CD4-positive, CD25-positive, alpha-beta regulatory T cell (primary cell): ENCODE measurements around the gene RNU6-8. TPM values are rescaled to one million over a fixed set of nuclear protein-coding genes. Genes with fewer than 3 reads are reported as not detected.

ENCODE experiments used
- ATAC-seq, 2 donors: fragments of 150-1000 bp; cut with Tn5 transposase; one replicate each; pipeline ENCODE4 v1.10.0; 2021; ENCODE audit warnings: low read depth in 2 of 2, moderate number of reproducible peaks in 2 of 2, moderate library complexity in 1 of 2
- DNase-seq, 3 donors: peaks; one replicate each; pipeline versions ENCODE4 v3.0.0 to v3.0.0-alpha.2; 2012 to 2022; ENCODE audit warnings: mixed read lengths in 1 of 3
- H3K27ac ChIP-seq: one replicate; pipeline ENCODE4 v1.7.0; 2013; ENCODE audit warnings: mild to moderate bottlenecking, low read length; ENCODE audit not compliant: insufficient read depth, poor library complexity, severe bottlenecking
- H3K27me3 ChIP-seq: one replicate; pipeline ENCODE4 v1.7.0; 2013; ENCODE audit warnings: low read length; ENCODE audit not compliant: control insufficient read depth, insufficient read depth
- H3K36me3 ChIP-seq: one replicate; pipeline ENCODE4 v1.7.0; 2013; ENCODE audit warnings: mild to moderate bottlenecking, low read length, moderate library complexity; ENCODE audit not compliant: control insufficient read depth, insufficient read depth
- H3K4me1 ChIP-seq: 2 replicates; pipeline ENCODE4 v1.7.0; 2013; ENCODE audit warnings: mild to moderate bottlenecking, low read length; ENCODE audit not compliant: insufficient read depth, control insufficient read depth, poor library complexity, severe bottlenecking
- H3K4me3 ChIP-seq: one replicate; pipeline ENCODE4 v1.7.0; 2013; ENCODE audit warnings: low read depth, mild to moderate bottlenecking, low read length, moderate library complexity
- H3K9me3 ChIP-seq, 2 experiments: 1 replicate in 1 of 2; 2 replicates in 1 of 2; pipeline ENCODE4 v1.7.0; 2013; ENCODE audit warnings: low read length in 2 of 2, mild to moderate bottlenecking in 1 of 2, moderate library complexity in 1 of 2; ENCODE audit not compliant: control insufficient read depth in 2 of 2
- H3K27ac Mint-ChIP-seq, 3 donors: one replicate each; pipeline ENCODE4 v1.8.0; 2020 to 2022; ENCODE audit warnings: mild to moderate bottlenecking in 3 of 3, mixed read lengths in 3 of 3, moderate library complexity in 2 of 3
- H3K27me3 Mint-ChIP-seq: one replicate; pipeline ENCODE4 v1.8.0; 2022; ENCODE audit warnings: mild to moderate bottlenecking, mixed read lengths
- H3K36me3 Mint-ChIP-seq: one replicate; pipeline ENCODE4 v1.8.0; 2020; ENCODE audit warnings: mixed read lengths
- H3K4me1 Mint-ChIP-seq, 4 donors: one replicate each; pipeline ENCODE4 v1.8.0; 2020 to 2022; ENCODE audit warnings: mixed read lengths in 4 of 4, mild to moderate bottlenecking in 1 of 4
- H3K4me3 Mint-ChIP-seq, 4 donors: one replicate each; pipeline ENCODE4 v1.8.0; 2020 to 2022; ENCODE audit warnings: mild to moderate bottlenecking in 4 of 4, mixed read lengths in 4 of 4, moderate library complexity in 3 of 4
- H3K9me3 Mint-ChIP-seq, 7 donors: one replicate each; pipeline ENCODE4 v1.8.0; 2020 to 2022; ENCODE audit warnings: mixed read lengths in 7 of 7, mild to moderate bottlenecking in 3 of 7, moderate library complexity in 2 of 7
- polyA plus RNA-seq, 4 donors: library from polyadenylated mRNA; unstranded; fragments of 300-500 nt; fragmentation: Illumina TruSeq; gene quantifications; one replicate each; pipeline ENCODE4 v1.2.3, GENCODE V29; 2021
- total RNA-seq: library from RNA; stranded (reverse); gene quantifications from one replicate; pipeline ENCODE4 v1.2.3, GENCODE V29; 2022

RNU6-8 gene
- total and polyA plus RNA-seq, 5 donors from 2014 or later = not detected

DNA sequence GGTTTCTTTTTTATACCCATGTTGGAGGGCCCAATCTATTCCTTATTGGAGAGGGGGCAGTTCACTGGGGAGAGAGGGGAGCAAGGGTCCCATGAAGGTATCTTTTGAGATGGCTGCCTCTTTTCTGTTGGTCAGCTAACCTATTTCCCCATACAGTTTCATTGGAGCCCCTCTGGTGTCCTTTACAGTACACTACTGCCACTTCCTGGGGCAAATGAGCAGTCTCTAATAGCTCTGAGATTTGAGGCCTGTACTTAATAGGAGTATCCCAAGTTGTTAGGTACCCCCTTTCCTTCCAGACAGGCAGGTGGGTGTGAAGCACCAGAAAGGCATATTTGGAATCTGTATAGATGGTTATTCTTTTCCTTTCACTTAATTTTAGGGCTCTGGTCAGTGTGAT is 41.3 kb upstream of the RNU6-8 start:
- Histone ChIP-seq H3K27ac (no peak overlapping the region), H3K4me1 (no peaks in the 10 kb centered on the region), H3K9me3 (no peaks in the 10 kb centered on the region), H3K36me3 (no peaks in the 10 kb centered on the region), H3K4me3 (no peak overlapping the region), H3K27me3 (no peaks in the 10 kb centered on the region)
- Mint-ChIP-seq H3K36me3 (no peaks in the 10 kb centered on the region), H3K27me3 (peaks cover 4% of the 10 kb centered on the region), H3K27ac (no peak overlapping the region), H3K9me3 (no peaks in the 10 kb centered on the region), H3K4me1 (no peaks in the 10 kb centered on the region), H3K4me3 (no peak overlapping the region)
- ATAC-seq = no peak
- DNase-seq = no peak

DNA sequence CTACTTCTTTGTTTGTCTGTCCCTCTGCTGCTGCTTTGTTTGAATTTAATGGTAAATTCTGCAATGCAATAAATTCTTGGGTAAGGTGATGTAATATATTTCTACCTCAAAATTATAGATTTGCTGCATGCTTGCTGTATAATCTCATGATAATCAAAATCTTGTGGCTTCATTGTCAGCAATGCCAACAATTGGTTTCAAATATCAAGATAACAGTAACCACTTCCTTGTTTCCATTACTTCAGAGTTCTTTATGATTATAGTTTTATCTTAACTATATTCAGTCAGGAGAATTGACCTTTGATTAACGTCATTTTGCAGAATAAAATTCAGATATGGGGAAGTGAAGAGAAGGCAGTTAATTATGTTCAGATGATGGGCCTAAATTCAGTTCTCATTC is 30.2 kb upstream of the RNU6-8 start:
- no peak overlapping the region for H3K4me3 Mint-ChIP-seq
- no peaks in the 10 kb centered on the region for H3K27me3 Mint-ChIP-seq
- Histone ChIP-seq H3K36me3 (no peaks in the 10 kb centered on the region), H3K4me3 (no peak overlapping the region), H3K27me3 (no peaks in the 10 kb centered on the region), H3K4me1 (no peaks in the 10 kb centered on the region), H3K9me3 (no peaks in the 10 kb centered on the region), H3K27ac (no peak overlapping the region)
- H3K9me3 Mint-ChIP-seq = peaks cover 0 to 4% (median 0%) of the 10 kb centered on the region in 7 donors
- peaks cover 3% of the 10 kb centered on the region for H3K36me3 Mint-ChIP-seq
- peak in 1 of 3 donors; percentile 26 for DNase-seq
- peaks cover 7 to 16% (median 12%) of the 10 kb centered on the region in 4 donors for H3K4me1 Mint-ChIP-seq
- no peak for ATAC-seq
- peak overlapping the region in 1 of 3 donors; percentile 68 for H3K27ac Mint-ChIP-seq

DNA sequence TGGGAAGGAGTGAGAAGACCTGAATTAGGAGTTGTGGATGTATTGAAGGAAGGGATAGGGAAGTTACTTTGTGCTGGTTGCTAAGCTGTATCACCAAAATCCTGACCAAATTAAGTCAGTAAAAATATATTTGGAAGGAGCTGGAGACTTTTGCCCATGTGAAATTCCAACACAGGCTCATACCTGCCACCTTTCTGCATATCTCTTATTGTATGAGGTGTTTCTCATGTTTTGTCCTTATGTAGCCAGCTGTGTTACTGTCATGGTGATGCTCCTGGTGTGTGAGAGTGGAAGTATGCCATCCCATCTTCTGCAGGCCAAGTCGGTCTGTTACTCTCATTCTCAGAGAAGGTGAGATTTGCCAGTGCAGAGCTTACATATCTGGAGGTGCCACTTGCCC is 29.4 kb upstream of the RNU6-8 start:
- H3K27ac Mint-ChIP-seq = peak overlapping the region in 1 of 3 donors; percentile 71

DNA sequence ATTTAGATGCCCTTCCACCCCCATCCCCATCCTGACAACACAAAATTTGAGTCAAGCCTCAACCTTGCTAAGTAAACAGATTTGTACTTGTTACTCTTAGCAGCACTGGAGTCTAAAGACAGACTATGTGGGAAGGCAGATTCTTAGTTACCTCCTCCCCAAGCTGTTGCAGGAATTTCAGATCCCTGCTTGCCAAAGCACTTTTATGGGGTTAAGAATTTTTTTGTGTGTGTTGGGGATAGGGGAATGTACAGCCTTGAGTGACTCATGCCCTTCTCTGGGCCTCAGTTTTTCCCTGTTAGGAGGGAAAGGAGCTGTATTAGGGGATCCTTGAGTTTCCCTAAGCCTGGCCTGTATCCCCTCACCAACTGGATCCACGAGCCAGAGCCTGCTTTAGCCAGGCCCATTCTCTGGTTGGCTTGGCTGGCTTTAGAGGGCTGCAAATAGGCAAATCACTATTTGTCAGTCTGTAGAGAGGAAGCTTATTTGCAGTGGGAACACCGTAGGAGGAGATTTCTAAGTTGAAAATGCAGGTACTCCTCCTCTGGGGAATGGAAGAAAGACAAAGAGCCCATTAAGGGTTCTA is 27.7 kb upstream of the RNU6-8 start:
- H3K4me3 ChIP-seq = no peak overlapping the region
- H3K4me1 Mint-ChIP-seq = peaks cover 7 to 16% (median 12%) of the 10 kb centered on the region in 4 donors
- no peaks in the 10 kb centered on the region for H3K36me3 ChIP-seq
- H3K9me3 Mint-ChIP-seq = peaks cover 0 to under 1% (median 0%) of the 10 kb centered on the region in 7 donors
- H3K27ac Mint-ChIP-seq = no peak overlapping the region
- H3K36me3 Mint-ChIP-seq = no peaks in the 10 kb centered on the region
- H3K9me3 ChIP-seq = no peaks in the 10 kb centered on the region
- no peaks in the 10 kb centered on the region for H3K27me3 ChIP-seq
- H3K27me3 Mint-ChIP-seq = no peaks in the 10 kb centered on the region
- DNase-seq (no peak), ATAC-seq (no peak)
- no peak overlapping the region for H3K27ac ChIP-seq
- H3K4me3 Mint-ChIP-seq = no peak overlapping the region
- H3K4me1 ChIP-seq = no peaks in the 10 kb centered on the region

More for the DNA sequence above, 29.4 kb upstream of the RNU6-8 start:
- Histone ChIP-seq H3K4me1 (no peaks in the 10 kb centered on the region), H3K36me3 (no peaks in the 10 kb centered on the region), H3K4me3 (no peak overlapping the region), H3K27ac (no peak overlapping the region), H3K27me3 (no peaks in the 10 kb centered on the region), H3K9me3 (no peaks in the 10 kb centered on the region)
- H3K4me1 Mint-ChIP-seq = peaks cover 7 to 16% (median 12%) of the 10 kb centered on the region in 4 donors
- no peaks in the 10 kb centered on the region for H3K27me3 Mint-ChIP-seq
- peaks cover under 1% of the 10 kb centered on the region for H3K36me3 Mint-ChIP-seq
- H3K4me3 Mint-ChIP-seq = no peak overlapping the region
- ATAC-seq (no peak), DNase-seq (no peak)
- H3K9me3 Mint-ChIP-seq = peaks cover 0 to 3% (median 0%) of the 10 kb centered on the region in 7 donors

DNA sequence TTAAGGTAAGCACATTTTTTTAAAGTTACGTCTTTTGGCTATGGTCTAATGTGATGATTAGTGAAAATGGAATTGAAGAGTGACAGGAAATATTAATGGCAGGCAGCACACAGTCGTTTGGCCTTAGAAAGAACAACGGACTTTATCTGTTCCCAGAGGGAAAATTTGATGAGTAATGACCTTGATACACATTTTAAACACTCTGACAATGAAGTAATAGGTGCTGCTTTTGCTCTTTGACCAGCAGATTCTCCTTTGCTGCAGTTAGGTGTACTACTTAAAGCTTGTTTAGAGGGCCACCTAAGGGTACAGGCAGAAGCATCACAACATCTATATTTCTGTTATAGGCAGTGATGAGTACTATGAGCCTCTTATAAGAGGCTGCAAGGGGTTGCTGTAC is 27.1 kb upstream of the RNU6-8 start:
- DNase-seq (no peak), ATAC-seq (no peak)
- Mint-ChIP-seq H3K36me3 (no peaks in the 10 kb centered on the region), H3K4me1 (peaks cover 7 to 16% (median 12%) of the 10 kb centered on the region in 4 donors), H3K27me3 (peaks cover 1% of the 10 kb centered on the region), H3K9me3 (no peaks in the 10 kb centered on the region), H3K27ac (peak overlapping the region in 1 of 3 donors; percentile 10), H3K4me3 (no peak overlapping the region)
- no peaks in the 10 kb centered on the region for H3K9me3 ChIP-seq
- H3K36me3 ChIP-seq = no peaks in the 10 kb centered on the region
- H3K4me1 ChIP-seq = no peaks in the 10 kb centered on the region
- H3K27ac ChIP-seq = no peak overlapping the region
- no peaks in the 10 kb centered on the region for H3K27me3 ChIP-seq
- H3K4me3 ChIP-seq = no peak overlapping the region

DNA sequence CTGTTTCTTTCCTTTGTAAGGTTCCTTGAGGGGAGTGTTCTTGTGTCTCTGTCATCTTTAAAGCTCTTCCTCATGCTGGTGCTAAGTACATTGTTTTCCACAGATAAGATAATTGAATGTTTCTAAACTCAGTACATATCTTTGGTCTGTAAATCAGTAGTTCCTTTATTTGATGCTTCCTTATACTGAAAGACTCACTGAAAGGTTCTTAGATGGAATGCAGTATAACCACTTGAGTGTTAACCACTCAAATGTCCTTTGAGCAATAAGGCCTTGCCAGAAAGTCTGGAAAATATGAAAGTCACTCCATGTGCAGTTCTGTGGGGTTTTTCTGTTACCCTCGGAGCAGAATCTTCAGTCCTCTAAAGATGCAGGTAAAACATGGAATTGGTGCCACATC is 23.0 kb upstream of the RNU6-8 start:
- Histone ChIP-seq H3K27ac (no peak overlapping the region), H3K9me3 (no peaks in the 10 kb centered on the region), H3K4me3 (no peak overlapping the region), H3K4me1 (no peaks in the 10 kb centered on the region), H3K27me3 (peaks cover 2% of the 10 kb centered on the region), H3K36me3 (no peaks in the 10 kb centered on the region)
- Mint-ChIP-seq H3K36me3 (peaks cover 4% of the 10 kb centered on the region), H3K4me3 (no peak overlapping the region), H3K27ac (no peak overlapping the region), H3K4me1 (no peaks in the 10 kb centered on the region), H3K9me3 (peaks cover 0 to 1% (median 0%) of the 10 kb centered on the region in 7 donors), H3K27me3 (peaks cover 15% of the 10 kb centered on the region)
- ATAC-seq = no peak
- no peak for DNase-seq

DNA sequence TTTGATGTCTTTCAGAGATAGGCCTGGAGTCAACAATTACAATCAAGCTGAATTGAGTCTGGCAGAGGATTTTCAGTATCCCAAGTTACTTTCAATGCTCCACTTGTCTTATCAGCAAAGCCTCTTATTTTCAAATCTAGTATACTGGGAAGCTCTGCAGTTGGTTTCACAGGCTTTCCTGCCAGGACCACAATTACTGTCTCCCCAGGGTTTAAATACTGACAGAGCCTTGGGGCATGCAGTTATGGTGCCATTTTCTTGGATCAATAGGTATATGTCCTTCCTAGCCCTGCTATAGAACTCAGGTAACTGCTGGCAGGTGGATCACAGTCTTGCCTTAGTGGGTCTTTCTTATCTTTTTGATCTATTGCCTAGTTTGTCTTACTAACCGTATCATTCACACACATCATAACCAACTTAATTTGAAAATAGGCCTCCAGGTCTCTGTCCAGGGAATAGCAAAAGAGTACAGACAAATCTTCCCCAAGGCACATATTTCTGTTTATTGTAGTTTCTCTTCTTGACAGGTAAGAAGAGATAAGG is 22.4 kb upstream of the RNU6-8 start:
- Histone ChIP-seq H3K9me3 (no peaks in the 10 kb centered on the region), H3K36me3 (no peaks in the 10 kb centered on the region), H3K27ac (no peak overlapping the region), H3K4me3 (no peak overlapping the region), H3K4me1 (no peaks in the 10 kb centered on the region), H3K27me3 (peaks cover 2% of the 10 kb centered on the region)
- no peak overlapping the region for H3K27ac Mint-ChIP-seq
- no peaks in the 10 kb centered on the region for H3K4me1 Mint-ChIP-seq
- no peak overlapping the region for H3K4me3 Mint-ChIP-seq
- no peak for ATAC-seq
- DNase-seq = no peak
- peaks cover 15% of the 10 kb centered on the region for H3K27me3 Mint-ChIP-seq
- peaks cover 4% of the 10 kb centered on the region for H3K36me3 Mint-ChIP-seq
- H3K9me3 Mint-ChIP-seq = peaks cover 0 to 1% (median 0%) of the 10 kb centered on the region in 7 donors
